Muscle layer of duodenum (tissue), 2 donors: ENCODE results near the gene KCNIP4.

ENCODE experiments used
- H3K27ac ChIP-seq: one replicate; pipeline ENCODE4 v1.7.0; 2013; ENCODE audit warnings: mild to moderate bottlenecking, low read length
- H3K27me3 ChIP-seq: one replicate; pipeline ENCODE4 v1.7.0; 2013; ENCODE audit warnings: low read depth, mild to moderate bottlenecking, control low read depth, low read length
- H3K36me3 ChIP-seq, 2 donors: one replicate each; pipeline ENCODE4 v1.7.0; 2013; ENCODE audit warnings: low read length in 2 of 2, control low read depth in 1 of 2, mild to moderate bottlenecking in 1 of 2; ENCODE audit not compliant: insufficient read depth in 2 of 2, control insufficient read depth in 1 of 2
- H3K4me1 ChIP-seq, 2 donors: one replicate each; pipeline ENCODE4 v1.7.0; 2013; ENCODE audit warnings: low read length in 2 of 2, mild to moderate bottlenecking in 2 of 2, control low read depth in 1 of 2, moderate library complexity in 1 of 2; ENCODE audit not compliant: insufficient read depth in 2 of 2, control insufficient read depth in 1 of 2
- H3K4me3 ChIP-seq, 2 donors: one replicate each; pipeline ENCODE4 v1.7.0; 2013; ENCODE audit warnings: low read length in 2 of 2, low read depth in 1 of 2, mild to moderate bottlenecking in 1 of 2
- H3K9me3 ChIP-seq, 2 donors: one replicate each; pipeline ENCODE4 v1.7.0; 2013; ENCODE audit warnings: low read length in 2 of 2, control low read depth in 1 of 2, mild to moderate bottlenecking in 1 of 2; ENCODE audit not compliant: control insufficient read depth in 1 of 2
- donor health status: healthy.

KCNIP4 gene

GRCh38 chr4:20683766-20684165 lies 1264.8 kb downstream of the KCNIP4 start:
- H3K27ac ChIP-seq = no peak overlapping the region
- H3K27me3 ChIP-seq = no peaks in the 10 kb centered on the region
- no peak overlapping the region for H3K4me3 ChIP-seq
- H3K9me3 ChIP-seq = no peaks in the 10 kb centered on the region
- no peaks in the 10 kb centered on the region for H3K36me3 ChIP-seq
- H3K4me1 ChIP-seq = no peaks in the 10 kb centered on the region

GRCh38 chr4:20682853-20683252 lies 1265.7 kb downstream of the KCNIP4 start:
- no peaks in the 10 kb centered on the region for H3K36me3 ChIP-seq
- H3K27ac ChIP-seq = no peak overlapping the region
- no peaks in the 10 kb centered on the region for H3K9me3 ChIP-seq
- H3K27me3 ChIP-seq = no peaks in the 10 kb centered on the region
- H3K4me3 ChIP-seq = no peak overlapping the region
- H3K4me1 ChIP-seq = no peaks in the 10 kb centered on the region

- Histone ChIP-seq H3K27me3 (no peaks in the 10 kb centered on the region), H3K4me3 (no peak overlapping the region), H3K4me1 (peaks cover 0 to 6% of the 10 kb centered on the region in 2 donors), H3K36me3 (no peaks in the 10 kb centered on the region), H3K27ac (no peak overlapping the region), H3K9me3 (no peaks in the 10 kb centered on the region)
These were observed 1267.3 kb downstream of the KCNIP4 start for GRCh38 chr4:20681271-20681670.

- Histone ChIP-seq H3K27ac (no peak overlapping the region), H3K4me3 (no peak overlapping the region), H3K36me3 (no peaks in the 10 kb centered on the region), H3K9me3 (no peaks in the 10 kb centered on the region), H3K27me3 (no peaks in the 10 kb centered on the region), H3K4me1 (peaks cover 0 to 6% of the 10 kb centered on the region in 2 donors)
These were observed 1267.8 kb downstream of the KCNIP4 start for GRCh38 chr4:20680736-20681135.

- Histone ChIP-seq H3K36me3 (no peaks in the 10 kb centered on the region), H3K27ac (no peak overlapping the region), H3K4me1 (peaks cover 0 to 6% of the 10 kb centered on the region in 2 donors), H3K27me3 (no peaks in the 10 kb centered on the region), H3K9me3 (no peaks in the 10 kb centered on the region), H3K4me3 (no peak overlapping the region)
These were observed 1268.6 kb downstream of the KCNIP4 start for GRCh38 chr4:20679951-20680350.
